Duodenal mucosa (tissue), 2 donors: ENCODE measurements around the gene ADCY9.
"Not testable (repeated sequence)": the region's sequence is repeated elsewhere in the genome, so short reads cannot be mapped to it uniquely, and the experiment has no call there.

Source experiments
- H3K27ac ChIP-seq: one replicate; pipeline ENCODE4 v1.7.0; 2013; ENCODE audit warnings: low read depth, low read length
- H3K27me3 ChIP-seq, 2 donors: one replicate each; pipeline ENCODE4 v1.7.0; 2013; ENCODE audit warnings: low read length in 2 of 2, control low read depth in 1 of 2; ENCODE audit not compliant: insufficient read depth in 2 of 2, control insufficient read depth in 1 of 2
- H3K36me3 ChIP-seq, 2 donors: one replicate each; pipeline ENCODE4 v1.7.0; 2013; ENCODE audit warnings: low read length in 2 of 2, control low read depth in 1 of 2; ENCODE audit not compliant: insufficient read depth in 2 of 2, control insufficient read depth in 1 of 2
- H3K4me1 ChIP-seq, 2 donors: one replicate each; pipeline ENCODE4 v1.7.0; 2013; ENCODE audit warnings: low read length in 2 of 2, control low read depth in 1 of 2; ENCODE audit not compliant: insufficient read depth in 2 of 2, control insufficient read depth in 1 of 2
- H3K4me3 ChIP-seq, 2 donors: one replicate each; pipeline ENCODE4 v1.7.0; 2013; ENCODE audit warnings: low read length in 2 of 2, low read depth in 1 of 2
- H3K9ac ChIP-seq, 2 donors: one replicate each; pipeline ENCODE4 v1.7.0; 2013; ENCODE audit warnings: low read length in 2 of 2, low read depth in 1 of 2
- H3K9me3 ChIP-seq, 2 donors: one replicate each; pipeline ENCODE4 v1.7.0; 2013; ENCODE audit warnings: low read length in 2 of 2, control low read depth in 1 of 2; ENCODE audit not compliant: control insufficient read depth in 1 of 2

ADCY9 gene

GRCh38 chr16:3959926-3960590 is 156.2 kb downstream of the ADCY9 start:
- H3K9me3 ChIP-seq, H3K27me3 ChIP-seq, H3K36me3 ChIP-seq: not testable (repeated sequence)
- H3K27ac ChIP-seq = peak overlapping the region; percentile 4
- H3K9ac ChIP-seq = peak overlapping the region; percentile 52 to 54
- H3K4me1 ChIP-seq = peaks cover 0 to 17% of the 10 kb centered on the region in 2 donors
- H3K4me3 ChIP-seq = peak overlapping the region; percentile 69 to 70

GRCh38 chr16:3959148-3959547 is 157.1 kb downstream of the ADCY9 start:
- peaks cover 9% of the 10 kb centered on the region in 2 donors for H3K27me3 ChIP-seq
- no peaks in the 10 kb centered on the region for H3K9me3 ChIP-seq
- peaks cover 0 to 17% of the 10 kb centered on the region in 2 donors for H3K4me1 ChIP-seq
- H3K9ac ChIP-seq = no peak overlapping the region
- no peak overlapping the region for H3K4me3 ChIP-seq
- H3K36me3 ChIP-seq = no peaks in the 10 kb centered on the region
- no peak overlapping the region for H3K27ac ChIP-seq

DNA sequence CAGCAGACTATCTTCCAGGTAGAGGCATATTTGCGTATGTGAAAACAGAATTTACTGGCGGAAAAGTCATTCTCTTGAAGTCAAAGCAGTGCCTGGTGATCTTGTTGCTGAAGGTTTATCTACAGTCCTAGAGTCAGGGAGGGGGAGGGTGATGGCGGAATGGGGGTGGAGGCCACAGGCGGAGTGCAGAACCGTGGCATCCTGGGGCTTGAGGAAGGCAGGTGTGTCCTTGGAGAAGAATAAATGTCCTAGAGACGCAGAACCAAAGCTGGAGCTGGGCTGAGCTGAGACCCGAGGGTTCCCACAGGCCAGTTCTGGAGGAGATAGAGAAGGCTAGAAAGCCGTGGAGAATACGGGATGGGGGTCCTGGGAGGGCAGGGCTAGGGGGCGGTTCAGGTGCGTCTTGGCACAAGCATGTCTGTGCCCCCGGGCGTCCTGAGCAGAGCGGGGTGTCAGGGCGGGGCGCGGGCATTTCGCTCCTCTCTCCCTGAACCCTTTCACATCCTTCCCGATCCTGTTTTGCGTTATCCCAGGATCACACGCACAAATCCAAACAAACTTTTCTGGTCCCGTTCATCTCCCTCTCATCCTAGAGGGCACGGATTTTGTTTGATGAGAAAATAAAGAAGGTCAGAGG is 158.8 kb downstream of the ADCY9 start:
- Histone ChIP-seq H3K27ac (no peak overlapping the region), H3K9ac (no peak overlapping the region), H3K4me3 (no peak overlapping the region), H3K4me1 (peaks cover 0 to 12% of the 10 kb centered on the region in 2 donors), H3K9me3 (no peaks in the 10 kb centered on the region), H3K36me3 (no peaks in the 10 kb centered on the region), H3K27me3 (peaks cover 9 to 15% of the 10 kb centered on the region in 2 donors)

DNA sequence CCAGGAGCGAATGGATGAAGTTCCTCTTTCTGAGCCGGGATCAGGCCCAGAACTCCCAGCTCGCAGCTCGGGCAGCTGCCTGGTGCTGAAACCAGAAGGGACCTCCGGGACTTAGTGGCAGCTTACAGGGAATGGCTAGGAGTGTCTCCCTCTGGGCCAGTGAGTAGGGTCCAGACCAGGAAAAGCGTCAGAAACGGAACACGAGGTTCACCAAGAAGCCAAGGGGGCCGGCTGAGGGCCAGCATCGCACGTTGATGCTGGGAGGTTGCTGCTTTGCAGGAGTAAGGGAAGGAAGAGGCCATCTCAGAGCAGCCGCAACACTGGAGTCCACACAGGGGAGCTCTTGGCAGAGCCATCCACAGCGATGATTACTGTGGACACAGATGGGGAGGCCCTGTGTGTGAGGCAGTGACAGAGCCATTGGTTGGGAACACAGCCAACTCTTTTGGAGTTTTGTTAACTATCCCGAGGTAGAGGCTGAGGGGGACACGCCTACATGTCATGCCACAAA is 161.8 kb downstream of the ADCY9 start:
- peaks cover 9 to 15% of the 10 kb centered on the region in 2 donors for H3K27me3 ChIP-seq
- H3K4me3 ChIP-seq = no peak overlapping the region
- no peak overlapping the region for H3K27ac ChIP-seq
- no peaks in the 10 kb centered on the region for H3K9me3 ChIP-seq
- no peak overlapping the region for H3K9ac ChIP-seq
- no peaks in the 10 kb centered on the region for H3K36me3 ChIP-seq
- H3K4me1 ChIP-seq = peaks cover 0 to 7% of the 10 kb centered on the region in 2 donors

GRCh38 chr16:3953728-3954410 is 162.4 kb downstream of the ADCY9 start:
- no peak overlapping the region for H3K27ac ChIP-seq
- H3K4me3 ChIP-seq = no peak overlapping the region
- H3K36me3 ChIP-seq = no peaks in the 10 kb centered on the region
- H3K9me3 ChIP-seq = no peaks in the 10 kb centered on the region
- H3K9ac ChIP-seq = no peak overlapping the region
- H3K27me3 ChIP-seq = peaks cover 9 to 15% of the 10 kb centered on the region in 2 donors
- H3K4me1 ChIP-seq = peaks cover 0 to 7% of the 10 kb centered on the region in 2 donors

- Histone ChIP-seq H3K4me3 (no peak overlapping the region), H3K9me3 (no peaks in the 10 kb centered on the region), H3K4me1 (peaks cover 0 to 7% of the 10 kb centered on the region in 2 donors), H3K27ac (no peak overlapping the region), H3K36me3 (no peaks in the 10 kb centered on the region), H3K27me3 (peaks cover 9 to 15% of the 10 kb centered on the region in 2 donors), H3K9ac (no peak overlapping the region)
Measured at GRCh38 chr16:3952737-3953131, 163.5 kb downstream of the ADCY9 start.

DNA sequence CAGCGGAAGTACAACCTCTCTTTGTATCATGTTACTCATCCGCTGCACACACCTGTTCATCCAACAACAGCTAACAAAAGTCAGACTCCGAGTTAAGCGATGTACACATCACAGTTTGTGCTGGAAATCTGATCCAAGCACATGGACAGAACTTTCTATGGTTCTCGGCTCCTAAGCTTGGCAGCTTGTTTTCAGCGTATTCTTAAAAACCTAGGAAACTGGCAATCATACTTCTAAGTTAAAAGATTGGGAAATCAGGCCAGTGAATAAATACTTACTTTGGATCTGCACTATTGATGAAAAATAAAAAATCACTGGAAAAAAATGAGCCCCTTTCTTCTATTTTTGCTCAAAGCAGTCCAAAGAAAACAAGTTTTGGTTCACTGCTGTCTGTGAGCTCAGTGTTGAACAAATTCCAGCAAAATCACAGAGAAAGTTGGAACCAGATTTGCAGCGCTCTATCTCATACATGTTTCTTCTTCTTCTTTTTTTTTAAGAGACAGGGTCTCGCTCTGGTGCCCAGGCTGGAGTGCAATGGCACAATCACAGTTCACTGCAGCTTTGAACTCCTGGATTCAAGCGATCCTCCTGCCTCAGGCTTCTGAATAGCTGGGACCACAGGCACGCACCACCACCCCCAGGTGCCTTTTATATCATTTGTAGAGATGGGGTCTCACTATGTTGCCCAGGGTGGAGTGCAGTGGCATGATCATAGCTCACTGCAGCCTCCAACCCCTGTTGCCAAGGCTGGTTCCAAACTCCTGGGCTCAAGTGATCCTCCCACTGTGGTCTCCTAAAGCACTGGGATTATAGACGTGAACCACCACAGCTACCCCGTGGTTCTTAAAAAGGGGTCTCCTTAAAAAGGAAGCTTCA is 164.1 kb downstream of the ADCY9 start:
- no peaks in the 10 kb centered on the region for H3K9me3 ChIP-seq
- no peak overlapping the region for H3K9ac ChIP-seq
- no peak overlapping the region for H3K27ac ChIP-seq
- H3K36me3 ChIP-seq = no peaks in the 10 kb centered on the region
- H3K27me3 ChIP-seq = peaks cover 9% of the 10 kb centered on the region in 2 donors
- H3K4me3 ChIP-seq = no peak overlapping the region
- peaks cover 0 to 7% of the 10 kb centered on the region in 2 donors for H3K4me1 ChIP-seq

- not testable (repeated sequence) for H3K9me3 ChIP-seq, H3K4me1 ChIP-seq, H3K36me3 ChIP-seq, H3K4me3 ChIP-seq, H3K27me3 ChIP-seq, H3K27ac ChIP-seq, H3K9ac ChIP-seq
Measured at GRCh38 chr16:3951380-3951779, 164.9 kb downstream of the ADCY9 start.

DNA sequence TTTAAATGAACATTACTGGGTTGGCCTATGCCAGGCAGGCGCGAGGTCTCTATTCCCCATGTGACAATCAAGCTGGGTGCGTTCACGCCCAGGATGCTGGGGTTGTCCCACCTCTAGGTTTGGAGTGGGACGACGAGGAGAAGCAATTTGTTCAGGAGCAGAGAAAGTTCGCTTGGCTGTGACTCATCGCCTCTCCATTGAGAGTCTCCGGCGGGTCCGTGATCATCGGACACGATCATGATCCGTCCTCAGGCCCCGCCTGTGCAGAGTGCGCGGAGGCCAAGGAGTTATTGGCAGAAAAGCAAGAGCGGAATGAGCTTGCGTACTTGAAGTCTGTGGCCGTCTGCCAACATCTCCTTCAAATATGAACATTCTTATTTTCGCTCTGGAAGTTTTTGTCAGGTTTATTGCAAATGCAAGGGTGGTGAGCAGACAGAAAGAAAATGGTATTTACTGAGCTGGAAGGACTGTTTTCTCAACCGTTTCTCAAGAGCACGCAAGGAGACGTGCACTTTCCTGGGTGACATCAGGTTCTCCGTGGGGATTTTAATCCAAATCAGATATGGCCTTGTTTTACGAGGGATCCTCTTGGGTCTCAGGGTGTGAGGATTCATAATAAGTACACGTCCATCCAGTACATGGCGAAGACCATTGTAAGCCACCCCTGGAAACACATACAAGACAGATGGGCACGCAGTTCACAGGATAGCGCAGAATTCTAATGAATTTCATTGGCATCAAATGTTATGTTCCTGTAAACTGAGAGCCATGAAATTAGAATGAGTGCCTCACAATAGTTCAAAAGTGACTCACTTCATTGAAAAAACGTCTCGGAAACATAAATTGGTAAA is 165.7 kb downstream of the ADCY9 start:
- Histone ChIP-seq H3K27ac (peak overlapping the region; percentile 27), H3K4me3 (no peak overlapping the region), H3K36me3 (no peaks in the 10 kb centered on the region), H3K9me3 (no peaks in the 10 kb centered on the region), H3K27me3 (peaks cover 5% of the 10 kb centered on the region in 2 donors), H3K9ac (peak overlapping the region; percentile 7 to 13), H3K4me1 (peaks cover 0 to 10% of the 10 kb centered on the region in 2 donors)
